Esophagus muscularis mucosa (tissue), 4 donors: ENCODE results near the gene ZYX. TPM values are rescaled to one million over a fixed set of nuclear protein-coding genes. Genes with fewer than 3 reads are reported as not detected.

Experiments used
- DNase-seq: peaks from one replicate; pipeline ENCODE4 v3.0.0-alpha.2; 2017; ENCODE audit errors: extremely low spot score
- H3K27ac ChIP-seq, 4 donors: fragments of 200-600 bp; sonication (generic); replicated peaks in 1 of 4; 1 replicate in 3 of 4; 2 replicates in 1 of 4; pipeline ENCODE4 v1.5.1; 2016 to 2019; ENCODE audit warnings: mild to moderate bottlenecking in 1 of 4
- H3K27me3 ChIP-seq, 4 donors: fragments of 200-600 bp; sonication (generic); one replicate each; pipeline versions ENCODE4 v1.5.1 to v1.6.0; 2016 to 2019
- H3K36me3 ChIP-seq, 4 donors: fragments of 200-600 bp; sonication (generic); one replicate each; pipeline ENCODE4 v1.5.1; 2016 to 2019
- H3K4me1 ChIP-seq, 4 donors: fragments of 200-600 bp; sonication (generic); one replicate each; pipeline ENCODE4 v1.5.1; 2016 to 2019
- H3K4me3 ChIP-seq, 4 donors: fragments of 200-600 bp; sonication (generic); 1 replicate in 2 of 4; 2 replicates in 2 of 4; pipeline ENCODE4 v1.5.1; 2016 to 2019; ENCODE audit warnings: mild to moderate bottlenecking in 4 of 4, moderate library complexity in 1 of 4
- H3K9me3 ChIP-seq, 4 donors: fragments of 200-600 bp; sonication (generic); 1 replicate in 3 of 4; 2 replicates in 1 of 4; pipeline ENCODE4 v1.5.1; 2016 to 2019
- EP300 ChIP-seq: sonication (generic); formaldehyde crosslinking; IDR thresholded peaks from one replicate; pipeline ENCODE4 v1.6.1; 2017; ENCODE audit warnings: antibody characterized with exemption
- POLR2A ChIP-seq: fragments of 450-650 bp; IDR thresholded peaks from one replicate; pipeline ENCODE4 v1.6.1; 2017; ENCODE audit warnings: antibody characterized with exemption, moderate library complexity, mild to moderate bottlenecking, low read depth
- POLR2AphosphoS5 ChIP-seq, 2 donors: sonication (generic); formaldehyde crosslinking; IDR thresholded peaks; one replicate each; pipeline ENCODE4 v1.6.1; 2017; ENCODE audit warnings: antibody characterized with exemption in 2 of 2
- WGBS: methylation state at CpG from one replicate; pipeline ENCODE4 v1.1.5; 2018; 5-methylcytosine and 5-hydroxymethylcytosine counted together
- intact Hi-C: fragments of 100-400 bp; cut with DNase I; formaldehyde crosslinking; loops from one replicate; pipeline ENCODE4 v1.15.1; 2023
- total RNA-seq, 4 donors: library from RNA; depleted of rRNA; stranded (reverse); fragments of >200 nt; gene quantifications; one replicate each; pipeline versions ENCODE4 v1.1.0 to v1.2.1, GENCODE V29; 2016
- TF ChIP-seq, protein P1 (sequence below), 3 experiments: fragments of 200-600 bp in 2 of 3; fragments of 450-650 bp in 1 of 3; sonication (generic) in 2 of 3; IDR thresholded peaks; one replicate each; pipeline ENCODE4 v1.5.1; 2017 to 2019; ENCODE audit warnings: antibody characterized with exemption in 3 of 3, mild to moderate bottlenecking in 2 of 3, moderate library complexity in 1 of 3

Gene ZYX, protein sequence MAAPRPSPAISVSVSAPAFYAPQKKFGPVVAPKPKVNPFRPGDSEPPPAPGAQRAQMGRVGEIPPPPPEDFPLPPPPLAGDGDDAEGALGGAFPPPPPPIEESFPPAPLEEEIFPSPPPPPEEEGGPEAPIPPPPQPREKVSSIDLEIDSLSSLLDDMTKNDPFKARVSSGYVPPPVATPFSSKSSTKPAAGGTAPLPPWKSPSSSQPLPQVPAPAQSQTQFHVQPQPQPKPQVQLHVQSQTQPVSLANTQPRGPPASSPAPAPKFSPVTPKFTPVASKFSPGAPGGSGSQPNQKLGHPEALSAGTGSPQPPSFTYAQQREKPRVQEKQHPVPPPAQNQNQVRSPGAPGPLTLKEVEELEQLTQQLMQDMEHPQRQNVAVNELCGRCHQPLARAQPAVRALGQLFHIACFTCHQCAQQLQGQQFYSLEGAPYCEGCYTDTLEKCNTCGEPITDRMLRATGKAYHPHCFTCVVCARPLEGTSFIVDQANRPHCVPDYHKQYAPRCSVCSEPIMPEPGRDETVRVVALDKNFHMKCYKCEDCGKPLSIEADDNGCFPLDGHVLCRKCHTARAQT
- total RNA-seq, result 100 to 1,000 TPM; 186 to 469 (median 245) TPM

DNA sequence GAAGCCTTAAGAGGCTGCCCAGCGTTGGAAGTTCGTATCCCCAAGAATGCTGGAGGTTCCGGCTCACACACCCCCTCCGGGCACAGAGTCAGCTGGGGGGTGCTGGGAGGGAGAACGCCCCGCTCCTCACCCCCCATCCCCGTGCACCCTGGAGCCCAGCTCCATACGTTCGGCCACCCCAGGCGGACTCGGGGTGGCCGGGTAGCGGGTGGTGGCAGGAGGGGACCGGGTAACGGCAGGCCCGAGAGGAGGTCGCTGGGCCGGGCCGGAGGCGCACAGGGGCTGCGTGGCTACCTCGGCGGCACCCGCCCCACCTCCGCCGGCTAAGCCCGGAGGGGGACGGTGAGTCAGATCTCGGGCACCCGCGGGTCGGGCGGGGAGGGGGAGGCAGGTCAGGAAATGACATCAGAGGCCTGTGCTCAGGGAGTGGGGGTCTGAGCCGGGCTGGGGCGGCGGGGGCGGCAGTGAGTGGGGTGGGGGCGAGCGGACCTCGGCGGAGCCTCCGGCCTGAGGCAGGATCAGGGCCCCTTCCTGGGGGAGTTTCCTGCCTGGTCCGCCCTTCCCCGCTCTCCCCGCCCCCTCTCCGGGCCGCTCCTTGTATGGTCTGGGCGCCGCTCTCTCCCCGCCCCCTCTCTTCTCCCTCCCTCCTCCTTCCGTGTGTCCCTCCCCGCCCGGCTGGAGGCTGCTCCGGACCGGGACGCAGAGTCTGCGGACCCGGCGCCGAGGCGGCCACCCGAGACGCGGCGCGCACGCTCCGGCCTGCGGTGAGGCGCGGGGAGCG lies at the start of gene ZYX:
ZYX (plus strand) TSS at position 700 of the 781 bp plus-strand sequence. CDS start 227 bp downstream, outside the sequence.
- intact Hi-C loops, result loop anchor here (1.0 kb wide), 1 partner anchor 35 kb away; no protein-coding TSS in a partner anchor
- WGBS, result no CpG with 5 or more reads among the region's 72 CpGs
- H3K4me3 ChIP-seq, result peak within 1 kb of the TSS; percentile 74 to 99 (median 98)

DNA sequence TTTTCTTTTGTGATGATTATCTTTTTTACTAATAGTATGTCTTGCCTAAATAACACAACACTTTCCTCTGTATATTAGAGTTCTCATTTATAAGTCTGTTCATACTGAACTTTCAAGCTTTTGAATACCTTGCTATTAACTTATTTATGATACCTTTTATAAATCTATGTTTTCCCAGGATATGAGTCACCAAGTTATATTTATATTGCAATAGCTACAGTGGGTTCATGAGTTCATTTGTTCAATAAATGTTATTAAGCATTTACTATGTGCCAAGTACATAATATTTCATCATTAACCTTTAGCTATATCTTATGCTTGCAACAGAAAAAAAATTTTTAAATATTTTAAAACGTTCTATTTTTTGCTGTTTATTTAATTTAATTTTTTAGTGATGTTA lies 46.9 kb upstream of the ZYX start:
- Histone ChIP-seq H3K4me1 (peaks cover 0 to 6% (median 0%) of the 10 kb centered on the region in 4 donors), H3K4me3 (no peak overlapping the region), H3K27me3 (peaks cover 0 to 1% (median 0%) of the 10 kb centered on the region in 4 donors), H3K36me3 (no peaks in the 10 kb centered on the region), H3K9me3 (no peaks in the 10 kb centered on the region), H3K27ac (no peak overlapping the region)
- no peak for DNase-seq
- intact Hi-C loops, result no loop called here
- 42% methylated on average over 1 of the region's 1 CpG for WGBS
- TF ChIP-seq POLR2A (no peak), POLR2AphosphoS5 (IDR thresholded peaks at IDR 0.05) (no peak), EP300 (no peak)
- TF ChIP-seq, protein P1, sequence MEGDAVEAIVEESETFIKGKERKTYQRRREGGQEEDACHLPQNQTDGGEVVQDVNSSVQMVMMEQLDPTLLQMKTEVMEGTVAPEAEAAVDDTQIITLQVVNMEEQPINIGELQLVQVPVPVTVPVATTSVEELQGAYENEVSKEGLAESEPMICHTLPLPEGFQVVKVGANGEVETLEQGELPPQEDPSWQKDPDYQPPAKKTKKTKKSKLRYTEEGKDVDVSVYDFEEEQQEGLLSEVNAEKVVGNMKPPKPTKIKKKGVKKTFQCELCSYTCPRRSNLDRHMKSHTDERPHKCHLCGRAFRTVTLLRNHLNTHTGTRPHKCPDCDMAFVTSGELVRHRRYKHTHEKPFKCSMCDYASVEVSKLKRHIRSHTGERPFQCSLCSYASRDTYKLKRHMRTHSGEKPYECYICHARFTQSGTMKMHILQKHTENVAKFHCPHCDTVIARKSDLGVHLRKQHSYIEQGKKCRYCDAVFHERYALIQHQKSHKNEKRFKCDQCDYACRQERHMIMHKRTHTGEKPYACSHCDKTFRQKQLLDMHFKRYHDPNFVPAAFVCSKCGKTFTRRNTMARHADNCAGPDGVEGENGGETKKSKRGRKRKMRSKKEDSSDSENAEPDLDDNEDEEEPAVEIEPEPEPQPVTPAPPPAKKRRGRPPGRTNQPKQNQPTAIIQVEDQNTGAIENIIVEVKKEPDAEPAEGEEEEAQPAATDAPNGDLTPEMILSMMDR (IDR thresholded peaks at IDR 0.05), result no peak

More for the DNA sequence above, at the start of gene ZYX:
- no peaks in the 10 kb centered on the region for H3K27me3 ChIP-seq
- H3K27ac ChIP-seq, result peak within 1 kb of the TSS; percentile 100
- peaks cover 0 to 24% (median 10%) of the 10 kb centered on the region in 4 donors for H3K36me3 ChIP-seq
- peak; percentile 98 for DNase-seq
- peak; percentile 89 for TF ChIP-seq POLR2A
- TF ChIP-seq POLR2AphosphoS5 (IDR thresholded peaks at IDR 0.05), result peak; percentile 76 to 99
- TF ChIP-seq EP300, result no peak
- peaks cover 47 to 72% (median 64%) of the 10 kb centered on the region in 4 donors for H3K4me1 ChIP-seq
- H3K9me3 ChIP-seq, result no peaks in the 10 kb centered on the region

- no peak for DNase-seq
- H3K27ac ChIP-seq, result no peak overlapping the region
- intact Hi-C loops, result no loop called here
- TF ChIP-seq POLR2AphosphoS5 (IDR thresholded peaks at IDR 0.05) (no peak), EP300 (no peak), POLR2A (no peak)
- TF ChIP-seq, protein P1 (IDR thresholded peaks at IDR 0.05), result no peak
- 89% methylated on average over 3 of the region's 3 CpGs for WGBS
- no peaks in the 10 kb centered on the region for H3K36me3 ChIP-seq
- no peaks in the 10 kb centered on the region for H3K9me3 ChIP-seq
- H3K4me1 ChIP-seq, result no peaks in the 10 kb centered on the region
- no peak overlapping the region for H3K4me3 ChIP-seq
- H3K27me3 ChIP-seq, result peaks cover 0 to 9% (median 0%) of the 10 kb centered on the region in 4 donors
These were observed 43.9 kb upstream of the ZYX start for GRCh38 chr7:143337216-143337615.

- peaks cover 0 to 43% (median 5%) of the 10 kb centered on the region in 4 donors for H3K27me3 ChIP-seq
- DNase-seq, result no peak
- no peaks in the 10 kb centered on the region for H3K9me3 ChIP-seq
- no peaks in the 10 kb centered on the region for H3K36me3 ChIP-seq
- TF ChIP-seq POLR2A (no peak), POLR2AphosphoS5 (IDR thresholded peaks at IDR 0.05) (no peak), EP300 (no peak)
- TF ChIP-seq, protein P1 (IDR thresholded peaks at IDR 0.05), result no peak
- H3K4me1 ChIP-seq, result peaks cover 0 to 8% (median 6%) of the 10 kb centered on the region in 4 donors
- intact Hi-C loops, result no loop called here
- H3K4me3 ChIP-seq, result no peak overlapping the region
- 90% methylated on average over 8 of the region's 8 CpGs for WGBS
- H3K27ac ChIP-seq, result no peak overlapping the region
These were observed 39.3 kb upstream of the ZYX start for GRCh38 chr7:143341842-143342241.
